Activated CD4-positive, alpha-beta T cell treated with anti-CD3 and anti-CD28 coated beads for 4 hours (primary cell): Measurements from ENCODE around the gene PON3.

Source experiments
- DNase-seq, 2 donors: peaks; one replicate each; pipeline ENCODE4 v3.0.0-alpha.2; 2020

The PON3 gene

DNA sequence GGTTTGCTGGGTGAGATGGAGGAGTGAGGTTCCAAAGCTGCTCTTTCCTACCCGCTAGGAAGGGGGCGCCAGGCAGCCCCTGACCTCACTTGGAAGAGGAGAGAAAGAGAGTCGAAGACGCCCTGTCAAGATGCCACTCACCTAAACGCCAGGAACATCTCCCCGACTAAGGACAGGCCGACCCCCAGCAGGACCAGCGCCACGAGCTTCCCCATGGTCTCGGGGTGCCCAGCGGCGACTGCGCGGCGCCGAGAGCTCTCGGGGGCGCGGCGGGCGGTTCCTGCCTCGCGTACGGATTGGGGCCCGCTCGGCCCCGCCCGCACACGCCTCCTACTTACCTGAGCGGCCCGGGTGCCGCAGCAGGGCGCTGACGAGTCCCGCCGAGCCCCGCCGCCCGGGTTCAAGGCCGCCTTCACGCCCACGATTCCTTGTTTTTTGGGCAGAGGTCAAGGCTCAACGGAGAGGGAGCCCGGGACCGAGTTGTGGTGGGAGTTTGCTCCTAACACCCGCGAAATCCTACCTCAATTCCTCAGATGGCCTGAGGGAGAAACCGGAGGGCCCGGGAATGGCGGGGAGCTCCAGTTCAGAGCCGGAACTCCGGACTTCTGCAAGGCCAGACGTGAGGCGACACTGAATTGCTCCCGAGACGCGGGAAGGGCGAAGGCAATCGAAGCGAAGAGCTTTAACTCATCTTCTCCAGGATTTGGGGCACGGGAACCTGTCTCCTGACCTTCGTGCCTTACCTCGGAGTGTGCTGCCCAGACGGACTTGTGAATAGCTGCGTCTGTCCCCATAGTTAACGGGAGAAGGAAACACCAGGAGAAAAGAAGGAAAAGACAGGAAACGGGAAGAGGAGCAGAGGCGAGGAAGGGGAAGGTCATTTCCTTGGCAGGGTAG is at the start of gene PON3:
Gene PON3, minus strand, starts transcription at position 240 of the 897 bp plus-strand sequence. Its CDS starts 25 bp downstream, at position 215.
- DNase-seq = no peak

DNA sequence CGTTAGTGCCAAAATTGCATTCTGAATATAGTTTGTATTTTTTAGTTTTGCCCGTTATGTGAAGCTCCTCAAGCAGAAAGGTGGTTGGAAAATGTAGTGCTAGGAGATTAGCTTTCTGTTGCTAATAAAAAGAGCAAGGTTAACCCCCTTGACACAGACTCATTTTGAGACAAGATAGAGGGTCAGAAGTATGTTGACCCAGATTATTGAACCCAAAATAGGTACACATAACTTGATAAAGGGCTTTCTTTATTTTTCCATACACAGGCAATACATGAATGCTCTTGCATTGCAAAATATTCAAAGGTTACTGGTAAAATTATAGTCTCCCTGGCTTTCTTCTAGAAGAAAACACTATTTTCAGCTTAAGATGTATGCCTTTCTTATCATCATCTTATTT is 48.6 kb upstream of the PON3 start:
- DNase-seq = no peak

DNA sequence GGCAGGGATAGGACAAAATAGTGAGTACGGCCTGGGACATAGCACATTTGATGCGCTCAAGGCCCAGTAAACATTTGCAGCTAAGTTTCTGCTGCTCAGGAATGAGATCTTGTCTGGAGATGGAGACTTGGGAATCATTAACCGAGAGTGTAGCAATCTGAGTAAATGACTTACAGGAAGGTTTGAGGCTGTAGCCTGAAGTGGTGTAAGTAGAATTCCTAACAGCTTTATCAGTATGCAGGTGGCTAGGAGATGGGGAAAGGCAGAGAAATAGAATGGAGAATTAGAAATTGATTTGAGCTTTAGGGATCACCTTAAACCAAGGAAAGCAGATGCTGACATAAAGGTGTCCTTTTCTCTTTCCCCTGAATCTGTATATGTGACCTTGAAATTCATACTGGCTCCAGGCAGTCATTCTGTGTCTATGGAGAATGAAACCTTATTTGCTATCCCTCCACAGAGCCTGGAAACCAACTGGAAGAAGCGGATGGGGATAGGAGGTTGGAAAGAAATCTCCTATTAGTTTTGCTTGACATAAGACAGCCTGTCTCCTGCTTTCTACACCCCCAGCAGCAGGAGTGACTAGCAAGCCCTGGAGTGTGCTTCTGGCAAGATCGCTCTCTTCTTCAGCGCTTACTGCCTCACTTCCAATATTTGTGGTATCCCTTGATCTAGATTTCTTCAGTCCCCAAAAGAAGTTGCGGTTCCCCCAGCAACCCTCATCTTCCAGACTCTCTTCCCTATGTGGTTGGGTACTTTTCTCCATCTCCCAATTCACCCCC is 45.1 kb upstream of the PON3 start:
- DNase-seq = no peak

GRCh38 chr7:95440394-95441038 is 44.3 kb upstream of the PON3 start:
- DNase-seq = no peak

DNA sequence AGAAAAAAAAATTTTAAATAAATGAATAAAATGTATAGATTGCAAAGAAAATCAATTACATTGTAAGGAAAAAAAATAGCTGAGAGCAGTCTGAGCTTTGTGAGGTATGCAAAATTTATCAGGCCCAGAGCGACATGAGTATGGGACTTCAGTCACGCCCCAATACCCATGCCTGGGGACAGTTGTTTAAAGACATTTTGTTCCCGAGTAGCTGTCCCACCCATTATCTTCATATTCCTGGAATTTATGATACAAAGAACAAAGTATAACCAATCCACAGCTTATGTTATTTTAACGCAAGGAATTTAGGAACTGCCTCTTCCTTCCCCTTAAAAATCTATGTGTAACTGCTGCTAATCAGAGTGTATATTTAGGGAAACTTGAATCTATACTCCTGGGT is 40.2 kb upstream of the PON3 start:
- no peak for DNase-seq

DNA sequence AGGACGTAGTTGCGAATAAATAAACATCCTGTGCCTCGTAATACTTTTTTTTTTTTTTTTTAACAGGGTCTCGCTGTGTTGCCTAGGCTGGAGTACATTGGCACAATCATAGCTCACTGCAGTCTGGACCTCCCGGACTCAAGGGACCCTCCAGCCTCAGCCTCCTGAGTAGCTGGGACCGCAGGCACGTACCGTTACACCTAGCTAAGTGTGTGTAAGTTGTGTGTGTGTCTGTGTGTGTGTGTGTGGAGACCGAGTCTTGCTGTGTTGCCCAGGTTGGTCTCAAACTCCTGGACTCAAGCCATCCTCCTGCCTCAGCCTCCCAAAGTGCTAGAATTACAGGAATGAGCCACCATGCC is 39.2 kb upstream of the PON3 start:
- no peak for DNase-seq

- peak; percentile 9 to 15 for DNase-seq
These were observed 38.6 kb upstream of the PON3 start, which contains the start of gene PON2 for GRCh38 chr7:95434557-95435421. Gene PON2, minus strand, starts transcription at chr7:95435028. Its CDS starts 77 bp downstream, at chr7:95434951.

GRCh38 chr7:95433952-95434556 is 37.9 kb upstream of the PON3 start:
- no peak for DNase-seq

DNA sequence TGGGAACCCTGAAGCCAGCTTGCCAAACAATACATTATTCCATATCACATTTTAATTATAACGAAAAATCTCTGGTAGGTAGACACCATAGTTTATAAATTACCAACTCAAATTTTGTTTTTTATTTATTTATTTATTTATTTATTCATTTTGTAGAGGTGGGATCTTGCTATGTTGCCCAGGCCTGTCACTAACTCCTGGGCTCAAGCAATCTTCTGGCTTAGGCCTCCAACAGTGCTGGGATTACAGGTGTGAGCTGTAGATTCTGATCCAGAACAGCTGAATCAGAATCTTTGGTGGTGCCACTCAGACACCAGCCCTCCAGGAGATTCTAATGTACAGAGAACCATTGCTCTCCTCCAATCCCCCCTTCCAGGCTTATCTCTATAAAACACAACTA is 37.0 kb upstream of the PON3 start:
- DNase-seq = no peak

GRCh38 chr7:95432606-95433005 is 36.4 kb upstream of the PON3 start:
- no peak for DNase-seq

GRCh38 chr7:95430864-95431263 is 34.7 kb upstream of the PON3 start:
- DNase-seq = no peak

DNA sequence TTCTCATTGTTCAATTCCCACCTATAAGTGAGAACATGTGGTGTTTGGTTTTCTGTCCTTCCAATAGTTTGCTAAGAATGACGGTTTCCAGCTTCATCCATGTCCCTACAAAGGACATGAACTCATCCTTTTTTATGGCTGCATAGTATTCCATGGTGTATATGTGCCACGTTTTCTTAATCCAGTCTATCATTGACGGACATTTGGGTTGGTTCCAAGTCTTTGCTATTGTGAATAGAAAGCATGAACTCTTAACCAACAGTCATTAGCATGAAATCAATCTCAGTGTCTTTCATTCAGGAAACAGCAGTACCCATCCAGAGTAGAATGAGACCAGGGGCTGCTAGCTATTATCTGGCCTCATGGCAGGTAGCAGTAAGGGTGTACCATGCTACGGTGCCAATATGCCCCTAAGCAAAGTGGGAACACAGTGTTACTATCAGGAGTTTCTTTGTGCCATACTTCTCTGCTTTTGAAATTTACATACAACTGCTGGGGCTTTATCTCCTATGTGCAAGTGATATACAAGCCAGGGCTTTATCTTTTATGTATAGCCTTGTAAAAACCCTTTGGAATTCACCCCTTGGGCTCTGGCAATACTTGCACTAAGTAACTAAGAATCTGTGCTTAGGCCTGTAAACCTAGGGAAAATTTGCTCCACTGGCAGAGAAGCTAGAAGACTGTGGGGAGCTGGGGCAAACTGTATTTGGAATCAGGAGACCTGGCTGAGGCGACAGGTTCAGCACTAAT is 33.2 kb upstream of the PON3 start:
- DNase-seq = no peak

GRCh38 chr7:95427914-95428516 is 31.8 kb upstream of the PON3 start:
- no peak for DNase-seq

GRCh38 chr7:95427166-95427565 is 31.0 kb upstream of the PON3 start:
- no peak for DNase-seq

- DNase-seq = no peak
These were observed 29.5 kb upstream of the PON3 start for GRCh38 chr7:95425694-95426093.

- DNase-seq = no peak
These were observed 28.5 kb upstream of the PON3 start for GRCh38 chr7:95424716-95425115.

GRCh38 chr7:95421847-95422444 is 25.8 kb upstream of the PON3 start:
- no peak for DNase-seq

GRCh38 chr7:95421000-95421846 is 25.0 kb upstream of the PON3 start:
- no peak for DNase-seq

GRCh38 chr7:95412075-95412474 is 15.9 kb upstream of the PON3 start:
- no peak for DNase-seq
